Measurements from ENCODE around the gene PIEZO2.

GRCh38 chr18:11175266-11175979 is 26.1 kb upstream of the PIEZO2 start:
- TF ChIP-seq POLR2A (IDR thresholded peaks at IDR 0.05) = no peak
- no peak for TF ChIP-seq CTCF (IDR thresholded peaks at IDR 0.05 in 8 of 11, conservative IDR thresholded peaks at IDR 0.05 in 3 of 11)
- no peak for TF ChIP-seq POLR2AphosphoS5 (IDR thresholded peaks at IDR 0.05)

Measured in spleen (tissue), 7 donors.